CD14-positive monocyte (primary cell): ENCODE results near the gene ACSL1. TPM values are rescaled to one million over a fixed set of nuclear protein-coding genes. Genes with fewer than 3 reads are reported as not detected.
A peak's percentile ranks its signal among the peaks of the same experiment; 100 is the strongest.

ENCODE experiments used
- DNase-seq, 3 donors: peaks; one replicate each; pipeline ENCODE4 v3.0.0-alpha.2; 2011 to 2022
- H2AFZ ChIP-seq: 2 replicates; pipeline ENCODE4 v1.6.0; 2012; ENCODE audit warnings: mild to moderate bottlenecking, low read depth, low read length, inconsistent platforms; ENCODE audit not compliant: insufficient read depth, poor library complexity, severe bottlenecking
- H3K27ac ChIP-seq, 2 donors: 1 replicate in 1 of 2; 2 replicates in 1 of 2; pipeline ENCODE4 v1.5.1; 2012 to 2013; ENCODE audit warnings: low read length in 2 of 2, control low read depth in 1 of 2, inconsistent platforms in 1 of 2, low read depth in 1 of 2, mild to moderate bottlenecking in 1 of 2
- H3K27me3 ChIP-seq, 2 donors: one replicate each; pipeline versions ENCODE4 v1.6.0 to v1.6.1; 2011 to 2013; ENCODE audit warnings: low read length in 2 of 2; ENCODE audit not compliant: control insufficient read depth in 2 of 2, insufficient read depth in 2 of 2
- H3K36me3 ChIP-seq, 2 donors: replicated peaks in 1 of 2; 1 replicate in 1 of 2; 2 replicates in 1 of 2; pipeline versions ENCODE4 v1.5.1 to v1.6.1; 2012 to 2013; ENCODE audit warnings: low read length in 2 of 2, control low read depth in 1 of 2, inconsistent platforms in 1 of 2, mild to moderate bottlenecking in 1 of 2; ENCODE audit not compliant: insufficient read depth in 2 of 2, control insufficient read depth in 1 of 2
- H3K4me1 ChIP-seq, 2 donors: 1 replicate in 1 of 2; 2 replicates in 1 of 2; pipeline versions ENCODE4 v1.5.1 to v1.6.1; 2012 to 2013; ENCODE audit warnings: low read length in 2 of 2, control low read depth in 1 of 2, inconsistent platforms in 1 of 2, mild to moderate bottlenecking in 1 of 2, moderate library complexity in 1 of 2; ENCODE audit not compliant: insufficient read depth in 2 of 2, control insufficient read depth in 1 of 2
- H3K4me2 ChIP-seq: replicated peaks from 2 replicates; pipeline ENCODE3; 2012; ENCODE audit warnings: low read length, moderate library complexity, mild to moderate bottlenecking; ENCODE audit not compliant: poor library complexity, severe bottlenecking; ENCODE audit errors: extremely low read depth
- H3K4me3 ChIP-seq, 3 experiments: fragments of 200-600 bp in 1 of 3; sonication (generic) in 1 of 3; replicated peaks in 1 of 3; 1 replicate in 2 of 3; 2 replicates in 1 of 3; pipeline ENCODE4 v1.5.1; 2011 to 2013; ENCODE audit warnings: low read length in 3 of 3, mild to moderate bottlenecking in 3 of 3, control low read depth in 2 of 3, low read depth in 2 of 3, inconsistent platforms in 1 of 3, moderate library complexity in 1 of 3
- H3K79me2 ChIP-seq: 2 replicates; pipeline ENCODE4 v1.6.0; 2012; ENCODE audit warnings: mild to moderate bottlenecking, control low read depth, inconsistent platforms, low read length, moderate library complexity; ENCODE audit not compliant: insufficient read depth
- H3K9ac ChIP-seq: 2 replicates; pipeline ENCODE4 v1.6.0; 2017; ENCODE audit warnings: low read length, mild to moderate bottlenecking; ENCODE audit not compliant: insufficient read depth, poor library complexity, severe bottlenecking
- H3K9me3 ChIP-seq, 2 donors: replicated peaks in 1 of 2; 1 replicate in 1 of 2; 2 replicates in 1 of 2; pipeline versions ENCODE4 v1.5.1 to v1.6.1; 2012 to 2013; ENCODE audit warnings: low read length in 2 of 2, control low read depth in 1 of 2; ENCODE audit not compliant: control insufficient read depth in 1 of 2, insufficient read depth in 1 of 2
- H4K20me1 ChIP-seq: 2 replicates; pipeline ENCODE4 v1.6.0; 2012; ENCODE audit warnings: mild to moderate bottlenecking, low read length, control low read depth, moderate library complexity; ENCODE audit not compliant: insufficient read depth
- H3K27ac Mint-ChIP-seq, 7 donors: one replicate each; pipeline ENCODE4 v1.8.0; 2020; ENCODE audit warnings: mild to moderate bottlenecking in 7 of 7, mixed read lengths in 7 of 7, moderate library complexity in 6 of 7, inconsistent platforms in 2 of 7
- H3K27me3 Mint-ChIP-seq, 3 donors: one replicate each; pipeline ENCODE4 v1.8.0; 2021 to 2022; ENCODE audit warnings: low read depth in 3 of 3, mild to moderate bottlenecking in 3 of 3, mixed read lengths in 3 of 3, moderate library complexity in 3 of 3, inconsistent platforms in 1 of 3
- H3K36me3 Mint-ChIP-seq, 2 donors: one replicate each; pipeline ENCODE4 v1.8.0; 2020; ENCODE audit warnings: mixed read lengths in 2 of 2, inconsistent platforms in 1 of 2, mild to moderate bottlenecking in 1 of 2
- H3K4me1 Mint-ChIP-seq: one replicate; pipeline ENCODE4 v1.8.0; 2020; ENCODE audit warnings: mild to moderate bottlenecking, mixed read lengths
- H3K4me3 Mint-ChIP-seq, 2 donors: one replicate each; pipeline ENCODE4 v1.8.0; 2020; ENCODE audit warnings: mild to moderate bottlenecking in 2 of 2, mixed read lengths in 2 of 2, moderate library complexity in 1 of 2
- H3K9me3 Mint-ChIP-seq, 7 donors: one replicate each; pipeline ENCODE4 v1.8.0; 2020 to 2022; ENCODE audit warnings: mixed read lengths in 7 of 7, mild to moderate bottlenecking in 6 of 7, moderate library complexity in 6 of 7, inconsistent platforms in 2 of 7
- WGBS: methylation state at CpG from one replicate; pipeline ENCODE4 v1.1.5; 2013; ENCODE audit warnings: missing lambda C conversion rate; ENCODE audit not compliant: insufficient coverage; 5-methylcytosine and 5-hydroxymethylcytosine counted together
- intact Hi-C, 2 donors: fragments of 100-400 bp; cut with micrococcal nuclease; formaldehyde crosslinking; loops; one replicate each; pipeline versions ENCODE4 v1.15.0 to v1.15.1; 2023
- polyA plus RNA-seq, 3 donors: library from polyadenylated mRNA; depleted of rRNA in 1 of 3; unstranded in 2 of 3; stranded (reverse) in 1 of 3; fragments of 300-500 nt in 2 of 3; fragments of >200 nt in 1 of 3; fragmentation: Illumina TruSeq in 2 of 3; gene quantifications; 1 replicate in 2 of 3; 2 replicates in 1 of 3; pipeline ENCODE4 v1.2.3, GENCODE V29; 2012 to 2021
- TF ChIP-seq, protein P1 (sequence below): fragments of 200-600 bp; IDR thresholded peaks from one replicate; pipeline ENCODE4 v1.8.0; 2022; ENCODE audit warnings: antibody characterized with exemption, mild to moderate bottlenecking

The ACSL1 gene
- polyA plus RNA-seq, 3 donors, result 72.4 to 115 (median 115) TPM

- Histone ChIP-seq H3K4me2 (peak overlapping the region; percentile 32), H3K4me3 (peak overlapping the region in 1 of 3 experiments; percentile 34), H3K4me1 (peaks cover 22 to 32% of the 10 kb centered on the region in 2 donors), H3K36me3 (peaks cover 51 to 79% of the 10 kb centered on the region in 2 donors), H3K79me2 (peaks cover 69% of the 10 kb centered on the region), H3K9me3 (no peaks in the 10 kb centered on the region), H3K9ac (no peak overlapping the region), H3K27me3 (no peaks in the 10 kb centered on the region), H4K20me1 (peaks cover 99% of the 10 kb centered on the region), H2AFZ (no peak overlapping the region), H3K27ac (peak overlapping the region; percentile 47 to 81)
- peak in 2 of 3 donors; percentile 24 to 33 for DNase-seq
- Mint-ChIP-seq H3K4me3 (peak overlapping the region in 1 of 2 donors; percentile 42), H3K27me3 (peaks cover 0 to 2% (median 0%) of the 10 kb centered on the region in 3 donors), H3K36me3 (peaks cover 84 to 94% of the 10 kb centered on the region in 2 donors), H3K27ac (peak overlapping the region; percentile 63 to 97 (median 85)), H3K4me1 (peaks cover 38% of the 10 kb centered on the region), H3K9me3 (peaks cover 0 to 2% (median 0%) of the 10 kb centered on the region in 7 donors)
- intact Hi-C loops, result loop anchor here in 1 of 2 donors (2.0 kb wide), 2 partner anchors 20 to 58 kb away; no protein-coding TSS in a partner anchor
- TF ChIP-seq, protein P1, sequence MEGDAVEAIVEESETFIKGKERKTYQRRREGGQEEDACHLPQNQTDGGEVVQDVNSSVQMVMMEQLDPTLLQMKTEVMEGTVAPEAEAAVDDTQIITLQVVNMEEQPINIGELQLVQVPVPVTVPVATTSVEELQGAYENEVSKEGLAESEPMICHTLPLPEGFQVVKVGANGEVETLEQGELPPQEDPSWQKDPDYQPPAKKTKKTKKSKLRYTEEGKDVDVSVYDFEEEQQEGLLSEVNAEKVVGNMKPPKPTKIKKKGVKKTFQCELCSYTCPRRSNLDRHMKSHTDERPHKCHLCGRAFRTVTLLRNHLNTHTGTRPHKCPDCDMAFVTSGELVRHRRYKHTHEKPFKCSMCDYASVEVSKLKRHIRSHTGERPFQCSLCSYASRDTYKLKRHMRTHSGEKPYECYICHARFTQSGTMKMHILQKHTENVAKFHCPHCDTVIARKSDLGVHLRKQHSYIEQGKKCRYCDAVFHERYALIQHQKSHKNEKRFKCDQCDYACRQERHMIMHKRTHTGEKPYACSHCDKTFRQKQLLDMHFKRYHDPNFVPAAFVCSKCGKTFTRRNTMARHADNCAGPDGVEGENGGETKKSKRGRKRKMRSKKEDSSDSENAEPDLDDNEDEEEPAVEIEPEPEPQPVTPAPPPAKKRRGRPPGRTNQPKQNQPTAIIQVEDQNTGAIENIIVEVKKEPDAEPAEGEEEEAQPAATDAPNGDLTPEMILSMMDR, result no peak
- WGBS, result 29% methylated on average over 5 of the region's 8 CpGs
These were observed 33.4 kb downstream of the ACSL1 start for GRCh38 chr4:184792334-184792733.

- no CpG with 5 or more reads among the region's 3 CpGs for WGBS
- Mint-ChIP-seq H3K27me3 (peaks cover 0 to 2% (median 0%) of the 10 kb centered on the region in 3 donors), H3K36me3 (peaks cover 83 to 94% of the 10 kb centered on the region in 2 donors), H3K27ac (peak overlapping the region in 4 of 7 donors; percentile 13 to 85 (median 74)), H3K9me3 (peaks cover 0 to 2% (median 0%) of the 10 kb centered on the region in 7 donors), H3K4me1 (peaks cover 35% of the 10 kb centered on the region), H3K4me3 (no peak overlapping the region)
- Histone ChIP-seq H3K27me3 (no peaks in the 10 kb centered on the region), H3K27ac (no peak overlapping the region), H3K9ac (no peak overlapping the region), H3K4me3 (no peak overlapping the region), H3K4me2 (no peak overlapping the region), H4K20me1 (peaks cover 99% of the 10 kb centered on the region), H3K9me3 (no peaks in the 10 kb centered on the region), H2AFZ (no peak overlapping the region), H3K4me1 (peaks cover 22 to 32% of the 10 kb centered on the region in 2 donors), H3K79me2 (peaks cover 54% of the 10 kb centered on the region), H3K36me3 (peaks cover 54 to 79% of the 10 kb centered on the region in 2 donors)
- intact Hi-C loops, result no loop called here
- DNase-seq, result no peak
- TF ChIP-seq, protein P1, result no peak
These were observed 34.9 kb downstream of the ACSL1 start for GRCh38 chr4:184790826-184791225.
